Body of pancreas (tissue), 4 donors: ENCODE results near the gene MAPK1.

Experiments used
- POLR2A ChIP-seq, 3 donors: fragments of 450-650 bp; IDR thresholded peaks; one replicate each; pipeline ENCODE4 v1.6.1; 2016; ENCODE audit warnings: antibody characterized with exemption in 3 of 3, mild to moderate bottlenecking in 2 of 3
- TF ChIP-seq, protein P1 (sequence below), 7 experiments: fragments of 450-650 bp in 4 of 7; fragments of 200-600 bp in 3 of 7; sonication (generic) in 3 of 7; IDR thresholded peaks; one replicate each; pipeline ENCODE4 v1.5.1; 2016 to 2019; ENCODE audit warnings: antibody characterized with exemption in 7 of 7

DNA sequence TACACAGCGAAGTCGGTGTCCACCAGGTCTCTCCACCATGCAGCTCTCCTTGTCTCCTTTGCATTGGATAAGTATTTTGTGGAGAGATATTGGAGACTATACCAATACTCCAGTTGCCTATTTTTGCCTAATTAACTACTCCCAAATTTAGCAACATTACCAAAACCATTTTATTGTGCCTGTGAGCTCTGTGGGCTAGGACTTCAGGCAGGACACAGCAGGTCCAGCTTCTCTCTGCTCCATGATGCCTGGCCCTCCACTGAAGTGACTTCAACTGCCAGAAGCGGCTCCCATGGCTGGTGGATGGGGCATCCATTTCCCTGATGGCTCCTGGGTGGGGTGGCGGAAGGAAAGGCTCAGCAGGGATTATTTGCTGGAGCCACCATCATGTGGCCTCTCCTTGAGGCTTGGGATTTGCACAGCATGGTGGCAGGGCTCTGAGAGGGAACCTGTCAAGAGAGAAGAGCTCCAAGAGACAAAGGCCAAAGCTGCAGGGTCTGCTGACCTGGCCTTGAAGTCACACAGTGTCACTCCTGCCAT lies 36.9 kb upstream of the MAPK1 start:
- TF ChIP-seq, protein P1, sequence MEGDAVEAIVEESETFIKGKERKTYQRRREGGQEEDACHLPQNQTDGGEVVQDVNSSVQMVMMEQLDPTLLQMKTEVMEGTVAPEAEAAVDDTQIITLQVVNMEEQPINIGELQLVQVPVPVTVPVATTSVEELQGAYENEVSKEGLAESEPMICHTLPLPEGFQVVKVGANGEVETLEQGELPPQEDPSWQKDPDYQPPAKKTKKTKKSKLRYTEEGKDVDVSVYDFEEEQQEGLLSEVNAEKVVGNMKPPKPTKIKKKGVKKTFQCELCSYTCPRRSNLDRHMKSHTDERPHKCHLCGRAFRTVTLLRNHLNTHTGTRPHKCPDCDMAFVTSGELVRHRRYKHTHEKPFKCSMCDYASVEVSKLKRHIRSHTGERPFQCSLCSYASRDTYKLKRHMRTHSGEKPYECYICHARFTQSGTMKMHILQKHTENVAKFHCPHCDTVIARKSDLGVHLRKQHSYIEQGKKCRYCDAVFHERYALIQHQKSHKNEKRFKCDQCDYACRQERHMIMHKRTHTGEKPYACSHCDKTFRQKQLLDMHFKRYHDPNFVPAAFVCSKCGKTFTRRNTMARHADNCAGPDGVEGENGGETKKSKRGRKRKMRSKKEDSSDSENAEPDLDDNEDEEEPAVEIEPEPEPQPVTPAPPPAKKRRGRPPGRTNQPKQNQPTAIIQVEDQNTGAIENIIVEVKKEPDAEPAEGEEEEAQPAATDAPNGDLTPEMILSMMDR (IDR thresholded peaks at IDR 0.05): no peak
- no peak for TF ChIP-seq POLR2A (IDR thresholded peaks at IDR 0.05)
